Measurements from ENCODE around the gene DNAJC15.

Gene DNAJC15

DNA sequence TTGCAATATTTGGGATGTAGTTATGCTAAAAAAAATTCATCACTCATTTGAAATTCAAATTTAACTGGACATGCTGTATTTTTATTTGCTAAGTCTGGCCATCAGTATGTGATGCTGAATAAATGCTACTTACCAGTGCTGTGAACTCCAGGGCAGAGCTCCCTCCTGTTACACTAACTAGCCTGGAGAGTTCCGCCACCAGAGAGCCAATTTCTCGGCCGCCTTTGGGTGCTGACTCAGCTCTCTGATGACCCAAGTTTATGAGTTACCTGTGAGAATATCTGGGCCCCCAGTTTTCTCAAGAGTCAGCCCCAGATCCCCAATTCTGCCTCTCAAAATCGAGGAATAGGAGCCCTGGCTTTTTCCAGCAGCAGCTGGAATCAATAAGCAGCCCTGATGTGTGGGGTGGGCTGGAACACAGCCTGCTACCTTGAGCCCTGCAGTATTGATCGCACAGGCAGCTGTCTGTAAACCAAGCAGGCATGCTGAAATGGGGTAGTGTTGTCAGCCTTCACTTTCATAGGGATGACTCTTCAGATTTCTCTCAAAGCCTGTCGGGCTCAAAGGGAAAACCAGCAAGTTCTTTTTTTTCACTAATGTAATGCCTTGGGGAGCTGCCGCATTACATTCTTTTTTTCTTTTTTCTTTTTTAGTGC, 113.7 kb downstream of the DNAJC15 start:
- no peaks in the 10 kb centered on the region for H3K36me3 ChIP-seq (ENCODE audit: control insufficient read depth, insufficient read depth, low read length)

DNA sequence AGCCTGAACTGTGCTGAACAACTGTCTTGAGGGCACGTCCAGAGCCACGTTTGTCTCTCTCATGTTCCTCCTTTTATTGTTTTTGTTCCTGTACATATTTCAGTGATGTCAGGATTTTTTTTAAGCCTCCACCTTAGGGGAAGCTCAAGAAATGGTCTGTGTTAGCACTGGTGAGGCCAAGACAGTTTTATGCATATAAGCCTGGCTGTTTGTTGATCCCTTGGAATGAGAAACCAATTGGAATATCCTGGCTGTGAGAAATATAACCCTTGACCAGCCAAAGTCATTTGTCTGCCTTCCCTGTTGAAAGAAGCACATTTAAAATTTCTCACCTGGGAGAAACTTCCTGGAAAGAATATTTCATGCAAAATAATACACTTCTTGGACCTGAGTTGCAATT, 115.8 kb downstream of the DNAJC15 start:
- TF ChIP-seq, protein P1, sequence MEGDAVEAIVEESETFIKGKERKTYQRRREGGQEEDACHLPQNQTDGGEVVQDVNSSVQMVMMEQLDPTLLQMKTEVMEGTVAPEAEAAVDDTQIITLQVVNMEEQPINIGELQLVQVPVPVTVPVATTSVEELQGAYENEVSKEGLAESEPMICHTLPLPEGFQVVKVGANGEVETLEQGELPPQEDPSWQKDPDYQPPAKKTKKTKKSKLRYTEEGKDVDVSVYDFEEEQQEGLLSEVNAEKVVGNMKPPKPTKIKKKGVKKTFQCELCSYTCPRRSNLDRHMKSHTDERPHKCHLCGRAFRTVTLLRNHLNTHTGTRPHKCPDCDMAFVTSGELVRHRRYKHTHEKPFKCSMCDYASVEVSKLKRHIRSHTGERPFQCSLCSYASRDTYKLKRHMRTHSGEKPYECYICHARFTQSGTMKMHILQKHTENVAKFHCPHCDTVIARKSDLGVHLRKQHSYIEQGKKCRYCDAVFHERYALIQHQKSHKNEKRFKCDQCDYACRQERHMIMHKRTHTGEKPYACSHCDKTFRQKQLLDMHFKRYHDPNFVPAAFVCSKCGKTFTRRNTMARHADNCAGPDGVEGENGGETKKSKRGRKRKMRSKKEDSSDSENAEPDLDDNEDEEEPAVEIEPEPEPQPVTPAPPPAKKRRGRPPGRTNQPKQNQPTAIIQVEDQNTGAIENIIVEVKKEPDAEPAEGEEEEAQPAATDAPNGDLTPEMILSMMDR (IDR thresholded peaks at IDR 0.05; ENCODE audit: insufficient read depth, low read length, poor library complexity, severe bottlenecking): no peak
- no peaks in the 10 kb centered on the region for H3K27me3 ChIP-seq (replicated peaks; ENCODE audit: control insufficient read depth, insufficient read depth, low read length)
- H3K4me3 ChIP-seq (replicated peaks; ENCODE audit: low read depth, low read length): no peak overlapping the region
- DNase-seq (ENCODE audit: extremely low read depth, insufficient read length): no peak
- no peaks in the 10 kb centered on the region for H3K36me3 ChIP-seq (ENCODE audit: control insufficient read depth, insufficient read depth, low read length)

More for the DNA sequence above, 113.7 kb downstream of the DNAJC15 start:
- DNase-seq (ENCODE audit: extremely low read depth, insufficient read length): no peak
- no peaks in the 10 kb centered on the region for H3K27me3 ChIP-seq (replicated peaks; ENCODE audit: control insufficient read depth, insufficient read depth, low read length)
- TF ChIP-seq, protein P1 (IDR thresholded peaks at IDR 0.05; ENCODE audit: insufficient read depth, low read length, poor library complexity, severe bottlenecking): no peak
- no peak overlapping the region for H3K4me3 ChIP-seq (replicated peaks; ENCODE audit: low read depth, low read length)

DNA sequence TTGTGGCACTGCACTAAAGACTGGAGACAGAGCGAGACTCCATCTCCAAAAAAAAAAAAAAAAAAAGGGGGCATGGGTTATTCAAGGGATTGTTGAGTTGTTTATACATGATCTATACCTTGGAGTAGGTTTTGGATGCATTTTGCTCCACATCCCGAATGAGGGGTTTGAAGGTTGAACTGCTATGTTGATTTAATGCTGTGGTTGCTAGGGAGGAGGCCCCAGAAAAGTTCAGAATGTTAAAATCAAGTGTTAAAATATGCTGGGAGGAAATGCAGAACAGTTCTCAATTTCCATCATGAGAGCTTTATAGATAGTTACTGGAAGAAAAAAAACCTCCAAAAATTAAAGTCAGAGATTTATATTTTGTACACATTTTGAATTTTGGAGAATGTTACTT, 116.5 kb downstream of the DNAJC15 start:
- no peak overlapping the region for H3K4me3 ChIP-seq (replicated peaks; ENCODE audit: low read depth, low read length)

DNA sequence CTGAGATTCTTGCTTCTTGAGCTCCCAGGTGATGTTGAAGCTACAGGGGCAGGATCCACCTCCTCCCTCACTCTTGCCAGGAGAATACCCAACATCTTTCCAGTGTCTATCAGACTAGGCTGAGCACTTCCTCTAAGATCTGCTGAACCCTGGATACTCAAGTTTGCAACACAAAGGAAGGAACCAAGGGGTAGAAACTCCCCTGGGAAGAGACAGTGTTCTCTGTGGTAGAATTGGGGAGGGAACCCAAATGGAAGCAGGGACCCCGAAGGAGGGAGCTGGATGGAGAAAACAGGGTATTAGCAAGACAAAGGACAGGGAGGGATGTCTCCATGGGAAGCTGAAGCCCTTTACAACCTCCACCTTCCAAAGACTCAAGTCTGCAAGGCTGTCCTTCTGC, 117.6 kb downstream of the DNAJC15 start:
- Histone ChIP-seq H3K27me3 (replicated peaks; ENCODE audit: control insufficient read depth, insufficient read depth, low read length) (no peaks in the 10 kb centered on the region), H3K36me3 (ENCODE audit: control insufficient read depth, insufficient read depth, low read length) (no peaks in the 10 kb centered on the region), H3K4me3 (replicated peaks; ENCODE audit: low read depth, low read length) (no peak overlapping the region)
- DNase-seq (ENCODE audit: extremely low read depth, insufficient read length): no peak
- TF ChIP-seq, protein P1 (IDR thresholded peaks at IDR 0.05; ENCODE audit: insufficient read depth, low read length, poor library complexity, severe bottlenecking): no peak

More for the DNA sequence above, 116.5 kb downstream of the DNAJC15 start:
- no peaks in the 10 kb centered on the region for H3K36me3 ChIP-seq (ENCODE audit: control insufficient read depth, insufficient read depth, low read length)
- TF ChIP-seq, protein P1 (IDR thresholded peaks at IDR 0.05; ENCODE audit: insufficient read depth, low read length, poor library complexity, severe bottlenecking): no peak
- no peak for DNase-seq (ENCODE audit: extremely low read depth, insufficient read length)
- H3K27me3 ChIP-seq (replicated peaks; ENCODE audit: control insufficient read depth, insufficient read depth, low read length): no peaks in the 10 kb centered on the region

DNA sequence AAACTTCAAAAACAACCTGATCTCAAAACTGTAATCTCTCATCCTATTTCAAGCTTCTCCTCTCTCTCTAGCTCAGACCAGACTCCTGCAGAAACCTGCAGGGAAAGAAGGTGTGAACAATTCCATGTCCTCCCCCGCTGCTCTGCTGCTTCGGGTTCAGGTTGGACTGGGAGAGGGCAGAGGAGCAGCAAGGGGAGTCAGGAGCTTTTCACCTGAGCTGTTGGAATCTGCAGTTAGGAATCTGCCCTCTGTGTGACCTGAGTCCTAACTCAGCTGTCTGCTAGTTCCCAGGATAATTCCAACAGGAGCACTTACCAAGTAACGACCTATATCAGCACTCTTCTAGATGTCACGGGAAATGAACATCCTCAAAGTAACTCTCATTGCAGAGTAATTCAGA, 118.3 kb downstream of the DNAJC15 start:
- no peak for DNase-seq (ENCODE audit: extremely low read depth, insufficient read length)
- TF ChIP-seq, protein P1 (IDR thresholded peaks at IDR 0.05; ENCODE audit: insufficient read depth, low read length, poor library complexity, severe bottlenecking): no peak
- Histone ChIP-seq H3K27me3 (replicated peaks; ENCODE audit: control insufficient read depth, insufficient read depth, low read length) (no peaks in the 10 kb centered on the region), H3K36me3 (ENCODE audit: control insufficient read depth, insufficient read depth, low read length) (no peaks in the 10 kb centered on the region), H3K4me3 (replicated peaks; ENCODE audit: low read depth, low read length) (no peak overlapping the region)

DNA sequence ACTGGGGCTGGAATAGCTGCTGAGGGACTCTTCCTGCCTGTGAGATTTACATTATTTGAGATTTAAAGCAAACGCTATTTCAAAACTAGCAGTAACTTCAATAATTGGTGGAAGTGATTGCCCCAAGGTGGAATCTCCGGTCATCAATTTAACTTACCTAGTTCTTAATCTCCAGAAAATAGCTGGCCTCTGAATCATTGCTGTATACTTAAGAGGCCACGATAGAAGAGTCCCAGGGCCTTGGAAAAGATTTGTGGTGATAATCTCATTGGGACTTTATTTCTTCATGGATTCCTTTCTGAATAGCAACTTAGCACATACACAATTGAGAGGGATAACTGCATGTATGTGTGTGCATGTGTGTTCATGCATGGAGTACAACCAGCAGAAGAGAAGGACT, 120.2 kb downstream of the DNAJC15 start:
- Histone ChIP-seq H3K4me3 (replicated peaks; ENCODE audit: low read depth, low read length) (no peak overlapping the region), H3K36me3 (ENCODE audit: control insufficient read depth, insufficient read depth, low read length) (no peaks in the 10 kb centered on the region), H3K27me3 (replicated peaks; ENCODE audit: control insufficient read depth, insufficient read depth, low read length) (no peaks in the 10 kb centered on the region)
- TF ChIP-seq, protein P1 (IDR thresholded peaks at IDR 0.05; ENCODE audit: insufficient read depth, low read length, poor library complexity, severe bottlenecking): no peak
- no peak for DNase-seq (ENCODE audit: extremely low read depth, insufficient read length)
